ENCODE measurements around the gene SH3RF2.
"Not testable (repeated sequence)": the region's sequence is repeated elsewhere in the genome, so short reads cannot be mapped to it uniquely, and the experiment has no call there.

The SH3RF2 gene

GRCh38 chr5:145980718-145981117 is 44.3 kb downstream of the SH3RF2 start:
- DNase-seq (ENCODE audit: low spot score), result no peak

- DNase-seq (ENCODE audit: low spot score), result no peak
These were observed 45.5 kb downstream of the SH3RF2 start for GRCh38 chr5:145981589-145982571.

- no peak for DNase-seq (ENCODE audit: low spot score)
These were observed 46.4 kb downstream of the SH3RF2 start for GRCh38 chr5:145982572-145983318.

- DNase-seq (ENCODE audit: low spot score), result no peak
These were observed 47.1 kb downstream of the SH3RF2 start for GRCh38 chr5:145983446-145983845.

- no peak for DNase-seq (ENCODE audit: low spot score)
These were observed 47.7 kb downstream of the SH3RF2 start for GRCh38 chr5:145984072-145984471.

- no peak for DNase-seq (ENCODE audit: low spot score)
These were observed 51.5 kb downstream of the SH3RF2 start for GRCh38 chr5:145987856-145988255.

GRCh38 chr5:145988993-145989392 is 52.6 kb downstream of the SH3RF2 start:
- DNase-seq (ENCODE audit: low spot score), result no peak

GRCh38 chr5:145989428-145989827 is 53.0 kb downstream of the SH3RF2 start:
- no peak for DNase-seq (ENCODE audit: low spot score)

GRCh38 chr5:145990170-145990569 is 53.8 kb downstream of the SH3RF2 start:
- no peak for DNase-seq (ENCODE audit: low spot score)

GRCh38 chr5:145991044-145991575 is 54.7 kb downstream of the SH3RF2 start:
- no peak for DNase-seq (ENCODE audit: low spot score)

- DNase-seq (ENCODE audit: low spot score), result not testable (repeated sequence)
These were observed 57.2 kb downstream of the SH3RF2 start for GRCh38 chr5:145993538-145993937.

GRCh38 chr5:145996135-145996534 is 59.8 kb downstream of the SH3RF2 start:
- DNase-seq (ENCODE audit: low spot score), result no peak

- DNase-seq (ENCODE audit: low spot score), result no peak
These were observed 62.8 kb downstream of the SH3RF2 start for GRCh38 chr5:145999208-145999607.

- DNase-seq (ENCODE audit: low spot score), result no peak
These were observed 63.7 kb downstream of the SH3RF2 start for GRCh38 chr5:146000072-146000471.

GRCh38 chr5:146001544-146002190 is 65.3 kb downstream of the SH3RF2 start:
- DNase-seq (ENCODE audit: low spot score), result no peak

- DNase-seq (ENCODE audit: low spot score), result no peak
These were observed 66.1 kb downstream of the SH3RF2 start for GRCh38 chr5:146002491-146002890.

- no peak for DNase-seq (ENCODE audit: low spot score)
These were observed 67.5 kb downstream of the SH3RF2 start for GRCh38 chr5:146003852-146004251.

GRCh38 chr5:146005264-146005663 is 68.9 kb downstream of the SH3RF2 start:
- no peak for DNase-seq (ENCODE audit: low spot score)

GRCh38 chr5:146005723-146006122 is 69.3 kb downstream of the SH3RF2 start:
- no peak for DNase-seq (ENCODE audit: low spot score)

- DNase-seq (ENCODE audit: low spot score), result no peak
These were observed 70.3 kb downstream of the SH3RF2 start for GRCh38 chr5:146006470-146007190.

- DNase-seq (ENCODE audit: low spot score), result no peak
These were observed 70.9 kb downstream of the SH3RF2 start for GRCh38 chr5:146007270-146007669.

GRCh38 chr5:146007989-146008388 is 71.6 kb downstream of the SH3RF2 start:
- no peak for DNase-seq (ENCODE audit: low spot score)

Measured in NAMALWA (cell line).